Neural crest cell (in vitro differentiated cells): ENCODE data around the gene WWOX. TPM values are rescaled to one million over a fixed set of nuclear protein-coding genes. Genes with fewer than 3 reads are reported as not detected.

Source experiments
- DNase-seq: peaks from one replicate; pipeline ENCODE4 v3.0.0; 2021; ENCODE audit warnings: low read depth, mixed read lengths, low spot score
- H3K27ac Mint-ChIP-seq: one replicate; pipeline ENCODE4 v1.8.0; 2021; ENCODE audit warnings: mild to moderate bottlenecking, mixed read lengths; ENCODE audit not compliant: unreplicated experiment
- H3K27me3 Mint-ChIP-seq: 2 replicates; pipeline ENCODE4 v1.8.0; 2021; ENCODE audit warnings: low read depth, mild to moderate bottlenecking, mixed read lengths
- H3K36me3 Mint-ChIP-seq: 2 replicates; pipeline ENCODE4 v1.8.0; 2021; ENCODE audit warnings: low read depth, mild to moderate bottlenecking, mixed read lengths
- H3K4me1 Mint-ChIP-seq: 2 replicates; pipeline ENCODE4 v1.8.0; 2021; ENCODE audit warnings: mixed read lengths
- H3K4me3 Mint-ChIP-seq: one replicate; pipeline ENCODE4 v1.8.0; 2021; ENCODE audit warnings: mild to moderate bottlenecking, mixed read lengths
- H3K9me3 Mint-ChIP-seq: 2 replicates; pipeline ENCODE4 v1.8.0; 2021; ENCODE audit warnings: mixed read lengths
- total RNA-seq: library from RNA; stranded (reverse); gene quantifications from 2 replicates; pipeline ENCODE4 v1.2.1, GENCODE V29; 2021
- TF ChIP-seq, protein P1 (sequence below): fragments of 200-600 bp; sonication (generic); conservative IDR thresholded peaks from 2 replicates; pipeline ENCODE4 v1.5.0; 2021; ENCODE audit warnings: antibody characterized with exemption, mild to moderate bottlenecking

WWOX gene
- total RNA-seq, 1 donor from 2014 or later, result 30.5 TPM

DNA sequence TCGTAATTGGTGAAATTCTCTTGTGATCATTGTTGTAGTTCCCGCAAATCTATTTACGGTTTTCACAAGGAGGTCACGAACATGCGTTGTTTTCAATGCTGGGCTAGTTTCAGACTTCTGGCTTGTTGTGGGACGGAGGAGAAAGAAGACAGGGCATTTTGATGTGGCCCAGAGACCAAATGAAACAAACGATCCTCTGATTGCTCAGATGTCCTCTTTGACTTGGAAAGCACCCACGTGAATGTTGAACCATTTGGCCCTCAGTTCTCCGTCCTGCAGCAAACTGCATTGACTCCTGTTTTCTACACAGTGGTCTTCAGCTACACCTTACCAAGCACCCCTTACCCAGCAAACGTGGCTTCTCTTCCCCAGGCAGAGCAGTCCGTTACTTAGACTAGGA, 391.0 kb downstream of the WWOX start:
- no peaks in the 10 kb centered on the region for H3K36me3 Mint-ChIP-seq
- H3K4me3 Mint-ChIP-seq, result no peak overlapping the region
- DNase-seq, result no peak
- no peaks in the 10 kb centered on the region for H3K9me3 Mint-ChIP-seq
- H3K27me3 Mint-ChIP-seq, result no peaks in the 10 kb centered on the region
- peaks cover 36% of the 10 kb centered on the region for H3K4me1 Mint-ChIP-seq
- TF ChIP-seq, protein P1, sequence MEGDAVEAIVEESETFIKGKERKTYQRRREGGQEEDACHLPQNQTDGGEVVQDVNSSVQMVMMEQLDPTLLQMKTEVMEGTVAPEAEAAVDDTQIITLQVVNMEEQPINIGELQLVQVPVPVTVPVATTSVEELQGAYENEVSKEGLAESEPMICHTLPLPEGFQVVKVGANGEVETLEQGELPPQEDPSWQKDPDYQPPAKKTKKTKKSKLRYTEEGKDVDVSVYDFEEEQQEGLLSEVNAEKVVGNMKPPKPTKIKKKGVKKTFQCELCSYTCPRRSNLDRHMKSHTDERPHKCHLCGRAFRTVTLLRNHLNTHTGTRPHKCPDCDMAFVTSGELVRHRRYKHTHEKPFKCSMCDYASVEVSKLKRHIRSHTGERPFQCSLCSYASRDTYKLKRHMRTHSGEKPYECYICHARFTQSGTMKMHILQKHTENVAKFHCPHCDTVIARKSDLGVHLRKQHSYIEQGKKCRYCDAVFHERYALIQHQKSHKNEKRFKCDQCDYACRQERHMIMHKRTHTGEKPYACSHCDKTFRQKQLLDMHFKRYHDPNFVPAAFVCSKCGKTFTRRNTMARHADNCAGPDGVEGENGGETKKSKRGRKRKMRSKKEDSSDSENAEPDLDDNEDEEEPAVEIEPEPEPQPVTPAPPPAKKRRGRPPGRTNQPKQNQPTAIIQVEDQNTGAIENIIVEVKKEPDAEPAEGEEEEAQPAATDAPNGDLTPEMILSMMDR, result no peak
- no peak overlapping the region for H3K27ac Mint-ChIP-seq

DNA sequence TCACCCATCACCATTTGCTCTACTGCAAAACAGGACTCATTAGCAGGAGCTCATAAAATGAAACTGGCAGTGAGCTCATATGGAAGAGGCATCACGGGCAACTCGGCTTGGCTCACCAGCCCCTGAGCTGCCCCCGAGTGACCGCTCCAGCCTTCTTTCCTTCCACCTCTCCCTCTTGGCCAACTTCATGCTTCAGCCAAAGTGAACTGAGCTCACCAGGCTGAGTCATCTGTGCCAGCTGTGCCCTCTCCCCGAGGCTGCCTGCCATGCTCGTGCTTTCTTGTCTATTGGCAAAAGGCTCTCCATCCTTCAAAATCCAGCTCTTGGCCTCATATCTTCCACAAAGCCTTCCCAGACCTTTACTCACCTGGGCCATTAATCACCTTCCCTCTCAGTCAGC, 391.4 kb downstream of the WWOX start:
- DNase-seq, result no peak
- Mint-ChIP-seq H3K9me3 (no peaks in the 10 kb centered on the region), H3K4me1 (peaks cover 32% of the 10 kb centered on the region), H3K27me3 (no peaks in the 10 kb centered on the region), H3K4me3 (no peak overlapping the region), H3K36me3 (no peaks in the 10 kb centered on the region), H3K27ac (no peak overlapping the region)
- TF ChIP-seq, protein P1, result no peak

DNA sequence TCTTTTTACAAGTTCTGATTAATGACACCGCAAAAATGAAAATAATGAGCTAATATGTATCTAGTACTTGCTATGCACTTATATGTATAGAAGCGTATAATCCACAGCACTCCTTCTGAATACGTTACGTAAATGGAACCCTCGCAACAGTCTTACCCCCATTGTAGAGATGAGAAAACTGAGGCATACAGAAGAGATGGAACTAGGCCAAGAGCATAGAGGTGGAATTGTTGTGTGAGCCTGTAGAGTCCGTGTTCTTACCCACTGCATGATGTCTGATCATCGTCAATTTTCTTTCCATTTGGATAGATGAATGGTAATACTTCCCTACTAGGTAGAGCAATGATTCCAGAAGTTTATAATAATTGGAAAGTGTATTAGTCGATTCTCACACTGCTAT, 394.1 kb downstream of the WWOX start:
- Mint-ChIP-seq H3K36me3 (peaks cover 4% of the 10 kb centered on the region), H3K4me3 (no peak overlapping the region), H3K9me3 (peaks cover 8% of the 10 kb centered on the region), H3K27ac (no peak overlapping the region), H3K4me1 (peaks cover 19% of the 10 kb centered on the region), H3K27me3 (no peaks in the 10 kb centered on the region)
- TF ChIP-seq, protein P1, result no peak
- DNase-seq, result no peak

DNA sequence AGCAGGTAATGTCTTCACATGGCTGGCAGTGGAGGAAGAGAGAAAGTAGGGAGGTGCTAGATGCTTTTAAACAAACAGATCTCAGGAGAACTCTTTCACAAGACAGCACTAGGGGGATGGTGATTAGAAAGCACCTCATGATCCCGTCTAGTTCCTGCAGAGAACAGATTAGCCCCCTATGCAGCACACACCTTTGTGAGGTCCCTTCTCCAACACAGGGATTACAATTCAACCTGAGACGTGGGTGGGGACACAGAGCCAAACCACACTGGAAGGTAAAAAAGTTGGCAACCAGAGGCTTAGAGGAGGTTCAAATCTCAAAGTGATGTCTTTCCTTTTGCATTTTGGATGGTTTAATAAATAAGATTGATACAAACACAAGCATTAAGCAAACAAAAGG, 394.7 kb downstream of the WWOX start:
- DNase-seq, result no peak
- Mint-ChIP-seq H3K9me3 (peaks cover 8% of the 10 kb centered on the region), H3K27ac (no peak overlapping the region), H3K27me3 (no peaks in the 10 kb centered on the region), H3K36me3 (peaks cover 4% of the 10 kb centered on the region), H3K4me1 (peaks cover 14% of the 10 kb centered on the region), H3K4me3 (no peak overlapping the region)
- TF ChIP-seq, protein P1, result no peak

GRCh38 chr16:78494674-78495073, 395.2 kb downstream of the WWOX start:
- no peak overlapping the region for H3K27ac Mint-ChIP-seq
- TF ChIP-seq, protein P1, result no peak
- H3K27me3 Mint-ChIP-seq, result no peaks in the 10 kb centered on the region
- peaks cover 9% of the 10 kb centered on the region for H3K4me1 Mint-ChIP-seq
- H3K36me3 Mint-ChIP-seq, result peaks cover 4% of the 10 kb centered on the region
- H3K9me3 Mint-ChIP-seq, result peaks cover 8% of the 10 kb centered on the region
- no peak overlapping the region for H3K4me3 Mint-ChIP-seq
- no peak for DNase-seq

DNA sequence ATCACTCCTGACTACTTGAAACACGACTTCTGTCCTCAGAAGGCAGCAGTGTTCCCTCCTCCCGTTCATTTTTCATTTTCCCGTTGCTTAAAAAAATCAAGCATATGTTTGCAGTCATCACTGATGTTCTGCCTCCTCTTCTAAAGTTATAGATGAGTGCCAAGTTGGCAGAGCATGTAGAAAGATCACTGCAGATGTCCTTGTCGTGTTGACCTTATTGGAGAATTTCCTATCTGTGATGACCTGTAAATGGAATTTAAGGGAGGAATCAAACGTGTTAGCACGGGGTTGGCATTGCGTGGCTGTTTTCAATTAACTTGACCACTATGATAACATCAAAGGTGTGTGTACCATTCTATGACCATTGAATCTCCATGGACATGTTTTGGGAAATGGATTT, 396.7 kb downstream of the WWOX start:
- no peak for DNase-seq
- Mint-ChIP-seq H3K4me1 (peaks cover 4% of the 10 kb centered on the region), H3K9me3 (peaks cover 8% of the 10 kb centered on the region), H3K27ac (no peak overlapping the region), H3K4me3 (no peak overlapping the region), H3K36me3 (peaks cover 4% of the 10 kb centered on the region), H3K27me3 (no peaks in the 10 kb centered on the region)
- TF ChIP-seq, protein P1, result no peak
